ENCODE results near the gene DOCK2.

The DOCK2 gene

DNA sequence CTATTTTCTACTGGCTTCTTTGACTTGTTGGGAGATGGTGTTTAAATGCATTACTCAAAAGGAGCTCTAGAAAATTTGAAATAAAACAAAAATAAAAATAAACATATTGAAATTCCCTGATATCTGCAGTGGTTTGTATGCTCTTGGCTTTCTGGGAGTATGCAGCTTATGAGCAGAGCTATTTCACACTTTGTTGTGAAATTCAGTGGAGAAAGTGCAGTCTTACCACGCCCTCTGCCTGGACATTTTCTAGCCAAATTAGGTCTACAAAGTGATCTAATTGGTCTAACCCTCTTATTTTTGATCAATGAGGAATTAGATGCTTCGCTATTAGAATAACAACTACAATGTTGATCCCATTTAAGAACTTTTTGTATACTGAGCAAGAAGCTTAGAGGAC, 276.4 kb downstream of the DOCK2 start:
- TF ChIP-seq, protein P1, sequence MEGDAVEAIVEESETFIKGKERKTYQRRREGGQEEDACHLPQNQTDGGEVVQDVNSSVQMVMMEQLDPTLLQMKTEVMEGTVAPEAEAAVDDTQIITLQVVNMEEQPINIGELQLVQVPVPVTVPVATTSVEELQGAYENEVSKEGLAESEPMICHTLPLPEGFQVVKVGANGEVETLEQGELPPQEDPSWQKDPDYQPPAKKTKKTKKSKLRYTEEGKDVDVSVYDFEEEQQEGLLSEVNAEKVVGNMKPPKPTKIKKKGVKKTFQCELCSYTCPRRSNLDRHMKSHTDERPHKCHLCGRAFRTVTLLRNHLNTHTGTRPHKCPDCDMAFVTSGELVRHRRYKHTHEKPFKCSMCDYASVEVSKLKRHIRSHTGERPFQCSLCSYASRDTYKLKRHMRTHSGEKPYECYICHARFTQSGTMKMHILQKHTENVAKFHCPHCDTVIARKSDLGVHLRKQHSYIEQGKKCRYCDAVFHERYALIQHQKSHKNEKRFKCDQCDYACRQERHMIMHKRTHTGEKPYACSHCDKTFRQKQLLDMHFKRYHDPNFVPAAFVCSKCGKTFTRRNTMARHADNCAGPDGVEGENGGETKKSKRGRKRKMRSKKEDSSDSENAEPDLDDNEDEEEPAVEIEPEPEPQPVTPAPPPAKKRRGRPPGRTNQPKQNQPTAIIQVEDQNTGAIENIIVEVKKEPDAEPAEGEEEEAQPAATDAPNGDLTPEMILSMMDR (IDR thresholded peaks at IDR 0.05; ENCODE audit: low read depth, low read length) = no peak
- Histone ChIP-seq H3K27ac (no peak overlapping the region), H3K27me3 (ENCODE audit: insufficient read depth, low read depth, severe bottlenecking) (peaks cover 55% of the 10 kb centered on the region), H3K9me3 (ENCODE audit: severe bottlenecking) (no peaks in the 10 kb centered on the region), H3K4me3 (ENCODE audit: low read depth, low read length) (no peak overlapping the region), H3K36me3 (no peaks in the 10 kb centered on the region)
- no peak for DNase-seq

DNA sequence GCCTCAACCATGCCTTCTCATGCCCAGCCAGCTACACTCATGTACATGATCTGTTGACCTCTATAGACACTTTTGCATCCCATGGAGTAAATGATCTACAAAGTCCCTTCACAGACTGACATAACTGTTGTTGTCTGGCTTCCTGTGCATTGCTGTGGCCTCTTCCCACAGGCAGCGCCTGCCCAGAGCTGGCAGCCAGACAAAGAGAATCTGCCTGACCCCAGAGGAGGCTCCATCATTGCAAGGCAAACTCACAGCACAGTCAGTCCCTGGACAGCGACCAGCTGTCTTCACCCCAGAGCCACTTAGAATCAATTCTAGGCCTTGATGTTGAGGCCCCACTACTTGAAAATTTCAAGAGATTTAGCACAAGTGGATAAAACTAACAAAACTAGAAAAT, 277.7 kb downstream of the DOCK2 start:
- TF ChIP-seq, protein P1 (IDR thresholded peaks at IDR 0.05; ENCODE audit: low read depth, low read length) = no peak
- no peaks in the 10 kb centered on the region for H3K9me3 ChIP-seq (ENCODE audit: severe bottlenecking)
- no peak overlapping the region for H3K4me3 ChIP-seq (ENCODE audit: low read depth, low read length)
- no peak overlapping the region for H3K27ac ChIP-seq
- no peaks in the 10 kb centered on the region for H3K36me3 ChIP-seq
- DNase-seq = no peak
- H3K27me3 ChIP-seq (ENCODE audit: insufficient read depth, low read depth, severe bottlenecking) = peaks cover 56% of the 10 kb centered on the region

DNA sequence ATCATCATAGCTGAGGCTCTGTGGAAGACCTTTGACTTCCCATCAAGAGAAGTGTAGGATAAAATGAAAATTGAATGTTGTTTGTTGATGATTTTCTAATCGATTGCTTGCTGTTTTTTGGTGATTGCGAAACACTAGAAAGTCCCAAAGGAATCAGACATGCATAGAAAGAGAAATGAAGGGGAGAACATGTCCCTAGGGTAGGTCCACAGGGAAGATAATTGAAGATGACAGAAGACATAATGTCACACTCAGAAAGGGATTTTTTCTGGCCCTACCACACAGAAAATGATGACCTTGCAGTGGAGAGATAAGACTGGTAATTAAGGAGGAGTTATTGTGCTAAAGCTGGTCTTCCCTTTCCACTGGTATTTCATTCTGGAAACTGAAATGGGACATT, 280.4 kb downstream of the DOCK2 start:
- H3K36me3 ChIP-seq = no peaks in the 10 kb centered on the region
- TF ChIP-seq, protein P1 (IDR thresholded peaks at IDR 0.05; ENCODE audit: low read depth, low read length) = no peak
- no peak overlapping the region for H3K4me3 ChIP-seq (ENCODE audit: low read depth, low read length)
- H3K27ac ChIP-seq = no peak overlapping the region
- peaks cover 53% of the 10 kb centered on the region for H3K27me3 ChIP-seq (ENCODE audit: insufficient read depth, low read depth, severe bottlenecking)
- no peaks in the 10 kb centered on the region for H3K9me3 ChIP-seq (ENCODE audit: severe bottlenecking)
- no peak for DNase-seq

DNA sequence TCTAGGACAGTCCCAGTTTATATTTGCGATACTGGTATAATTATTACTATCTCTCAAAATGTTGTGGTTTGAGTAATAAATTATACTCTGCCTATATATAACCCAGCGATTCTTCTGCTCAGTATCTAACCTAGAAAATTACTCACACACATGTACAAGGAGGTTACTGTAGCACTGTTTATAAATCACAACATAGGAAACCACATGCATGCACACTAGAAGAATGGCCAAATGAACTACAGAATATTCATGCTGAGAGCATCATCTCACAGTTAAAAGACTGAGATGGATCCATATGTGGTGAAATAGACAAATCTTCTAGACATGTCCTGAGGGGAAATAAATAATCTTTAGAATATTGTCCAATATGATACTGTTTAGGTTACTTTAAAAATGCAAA, 281.2 kb downstream of the DOCK2 start:
- H3K36me3 ChIP-seq = no peaks in the 10 kb centered on the region
- no peak overlapping the region for H3K27ac ChIP-seq
- H3K9me3 ChIP-seq (ENCODE audit: severe bottlenecking) = no peaks in the 10 kb centered on the region
- no peak overlapping the region for H3K4me3 ChIP-seq (ENCODE audit: low read depth, low read length)
- TF ChIP-seq, protein P1 (IDR thresholded peaks at IDR 0.05; ENCODE audit: low read depth, low read length) = no peak
- H3K27me3 ChIP-seq (ENCODE audit: insufficient read depth, low read depth, severe bottlenecking) = peaks cover 49% of the 10 kb centered on the region
- no peak for DNase-seq

DNA sequence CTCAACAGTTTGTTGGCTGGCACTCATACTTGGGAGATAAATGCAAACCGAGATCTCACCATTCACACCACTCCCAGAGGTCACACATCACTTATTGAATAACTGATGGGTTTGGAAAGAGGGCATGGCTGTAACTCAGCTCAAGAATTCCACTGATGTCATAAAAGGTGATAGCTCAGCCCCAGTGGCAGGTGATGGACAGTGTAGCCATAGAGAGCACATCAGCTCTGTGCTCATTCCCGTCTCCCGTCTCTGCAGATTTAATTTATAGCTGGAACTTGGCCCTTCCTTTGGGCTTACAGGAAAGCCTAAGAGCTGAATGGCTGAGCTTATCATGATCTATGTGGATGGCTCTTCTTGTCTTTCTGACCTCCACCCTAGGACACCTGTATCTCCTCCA, 283.4 kb downstream of the DOCK2 start:
- no peaks in the 10 kb centered on the region for H3K36me3 ChIP-seq
- no peak overlapping the region for H3K4me3 ChIP-seq (ENCODE audit: low read depth, low read length)
- TF ChIP-seq, protein P1 (IDR thresholded peaks at IDR 0.05; ENCODE audit: low read depth, low read length) = no peak
- no peak overlapping the region for H3K27ac ChIP-seq
- H3K9me3 ChIP-seq (ENCODE audit: severe bottlenecking) = no peaks in the 10 kb centered on the region
- DNase-seq = no peak
- H3K27me3 ChIP-seq (ENCODE audit: insufficient read depth, low read depth, severe bottlenecking) = peaks cover 51% of the 10 kb centered on the region

DNA sequence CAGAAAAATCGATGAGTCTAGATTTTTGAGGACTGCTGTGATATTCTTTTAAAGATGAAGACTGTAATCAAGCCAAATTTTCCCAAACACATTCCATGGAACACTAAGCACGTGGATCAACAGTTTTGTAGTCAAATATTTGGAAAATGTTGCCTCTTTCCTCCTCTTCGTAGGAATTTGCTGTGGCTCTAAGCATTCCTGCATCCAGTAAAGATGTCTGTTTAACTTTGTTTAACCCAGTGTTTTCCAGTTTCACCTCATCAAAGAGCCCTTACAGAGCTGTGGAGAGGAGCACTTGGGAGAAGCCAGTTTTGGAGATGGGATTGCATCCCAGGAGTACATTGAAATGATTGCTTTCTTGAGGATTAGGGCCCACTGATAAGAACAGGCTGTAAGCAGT, 284.3 kb downstream of the DOCK2 start:
- no peak overlapping the region for H3K4me3 ChIP-seq (ENCODE audit: low read depth, low read length)
- TF ChIP-seq, protein P1 (IDR thresholded peaks at IDR 0.05; ENCODE audit: low read depth, low read length) = no peak
- H3K9me3 ChIP-seq (ENCODE audit: severe bottlenecking) = no peaks in the 10 kb centered on the region
- peaks cover 50% of the 10 kb centered on the region for H3K27me3 ChIP-seq (ENCODE audit: insufficient read depth, low read depth, severe bottlenecking)
- DNase-seq = no peak
- no peak overlapping the region for H3K27ac ChIP-seq
- no peaks in the 10 kb centered on the region for H3K36me3 ChIP-seq
